Measurements from ENCODE around the gene DEF6.

DNA sequence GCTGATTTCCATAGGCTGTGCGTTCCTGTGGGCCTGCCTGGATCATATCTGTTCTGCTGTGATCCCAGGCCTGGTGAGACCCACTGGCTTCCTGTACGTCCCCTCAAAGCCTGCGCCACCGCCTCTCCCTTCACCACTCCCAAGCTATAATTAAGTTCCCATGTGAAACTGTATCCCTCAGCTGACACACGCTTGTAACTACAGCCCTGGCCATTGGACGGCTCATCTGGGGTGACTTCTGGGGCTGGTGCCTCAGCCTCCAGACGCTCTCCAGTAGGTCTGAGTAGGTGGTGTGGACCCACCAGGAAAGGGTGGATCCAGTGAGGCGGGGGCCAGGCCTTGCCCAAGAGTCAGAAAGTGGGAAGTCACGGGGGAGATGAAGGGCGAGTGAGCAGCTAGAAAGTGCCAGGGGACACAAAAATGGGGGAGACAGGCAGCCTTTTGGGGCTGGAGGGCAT lies 65.7 kb downstream of the DEF6 start:
- no peak for TF ChIP-seq JUNB (IDR thresholded peaks at IDR 0.05; ENCODE audit: unreplicated experiment)
- TF ChIP-seq, protein P1, sequence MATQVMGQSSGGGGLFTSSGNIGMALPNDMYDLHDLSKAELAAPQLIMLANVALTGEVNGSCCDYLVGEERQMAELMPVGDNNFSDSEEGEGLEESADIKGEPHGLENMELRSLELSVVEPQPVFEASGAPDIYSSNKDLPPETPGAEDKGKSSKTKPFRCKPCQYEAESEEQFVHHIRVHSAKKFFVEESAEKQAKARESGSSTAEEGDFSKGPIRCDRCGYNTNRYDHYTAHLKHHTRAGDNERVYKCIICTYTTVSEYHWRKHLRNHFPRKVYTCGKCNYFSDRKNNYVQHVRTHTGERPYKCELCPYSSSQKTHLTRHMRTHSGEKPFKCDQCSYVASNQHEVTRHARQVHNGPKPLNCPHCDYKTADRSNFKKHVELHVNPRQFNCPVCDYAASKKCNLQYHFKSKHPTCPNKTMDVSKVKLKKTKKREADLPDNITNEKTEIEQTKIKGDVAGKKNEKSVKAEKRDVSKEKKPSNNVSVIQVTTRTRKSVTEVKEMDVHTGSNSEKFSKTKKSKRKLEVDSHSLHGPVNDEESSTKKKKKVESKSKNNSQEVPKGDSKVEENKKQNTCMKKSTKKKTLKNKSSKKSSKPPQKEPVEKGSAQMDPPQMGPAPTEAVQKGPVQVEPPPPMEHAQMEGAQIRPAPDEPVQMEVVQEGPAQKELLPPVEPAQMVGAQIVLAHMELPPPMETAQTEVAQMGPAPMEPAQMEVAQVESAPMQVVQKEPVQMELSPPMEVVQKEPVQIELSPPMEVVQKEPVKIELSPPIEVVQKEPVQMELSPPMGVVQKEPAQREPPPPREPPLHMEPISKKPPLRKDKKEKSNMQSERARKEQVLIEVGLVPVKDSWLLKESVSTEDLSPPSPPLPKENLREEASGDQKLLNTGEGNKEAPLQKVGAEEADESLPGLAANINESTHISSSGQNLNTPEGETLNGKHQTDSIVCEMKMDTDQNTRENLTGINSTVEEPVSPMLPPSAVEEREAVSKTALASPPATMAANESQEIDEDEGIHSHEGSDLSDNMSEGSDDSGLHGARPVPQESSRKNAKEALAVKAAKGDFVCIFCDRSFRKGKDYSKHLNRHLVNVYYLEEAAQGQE (IDR thresholded peaks at IDR 0.05; ENCODE audit: unreplicated experiment): no peak
- TF ChIP-seq CTCF (conservative IDR thresholded peaks at IDR 0.05; ENCODE audit: low read depth in 2 of 2): no peak
- no peak for TF ChIP-seq ZNF114 (CRISPR knock-in tag; IDR thresholded peaks at IDR 0.05)
- no peak for TF ChIP-seq POLR2AphosphoS5 (IDR thresholded peaks at IDR 0.05; ENCODE audit: low read depth)
- TF ChIP-seq NANOG (IDR thresholded peaks at IDR 0.05; ENCODE audit: borderline replicate concordance): no peak
- TF ChIP-seq EZH2phosphoT487 (IDR thresholded peaks at IDR 0.05; ENCODE audit: unreplicated experiment): no peak
- no peak for TF ChIP-seq EZH2 (IDR thresholded peaks at IDR 0.05; ENCODE audit: low read depth, unreplicated experiment)

Measured in GM23338 (cell line).